Hematopoietic multipotent progenitor cell treated with erythropoietin and hydrocortisone succinate and interleukin-3 and kit ligand, for 8 days (in vitro differentiated cells): ENCODE data around the gene CEP83.

ENCODE experiments used
- DNase-seq: peaks from one replicate; pipeline ENCODE4 v3.0.0-alpha.2; 2015

CEP83 gene

DNA sequence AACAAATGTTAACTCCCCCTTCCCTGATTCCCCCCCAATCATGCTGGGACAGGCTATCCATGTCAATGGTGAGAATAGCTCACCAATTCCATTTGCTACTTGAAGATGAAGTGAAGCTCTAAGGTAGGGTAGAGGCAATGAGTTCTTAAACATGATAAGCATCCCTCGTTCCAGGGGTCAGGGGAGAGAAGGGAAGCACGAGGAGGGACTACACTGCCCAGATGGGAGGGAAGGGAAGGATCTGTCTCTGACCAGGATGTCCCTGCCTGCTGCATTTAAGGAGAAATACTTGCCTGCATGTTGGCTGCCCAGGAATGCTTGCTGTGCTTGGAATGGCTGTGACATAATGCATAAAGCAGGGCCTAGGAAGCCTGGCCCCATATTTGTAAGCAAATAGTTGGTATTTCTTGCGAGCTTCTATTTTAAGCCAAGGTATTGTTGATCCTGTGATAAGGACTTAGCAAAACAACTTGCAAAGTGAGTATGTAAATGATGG, 155.1 kb downstream of the CEP83 start:
- no peak for DNase-seq

DNA sequence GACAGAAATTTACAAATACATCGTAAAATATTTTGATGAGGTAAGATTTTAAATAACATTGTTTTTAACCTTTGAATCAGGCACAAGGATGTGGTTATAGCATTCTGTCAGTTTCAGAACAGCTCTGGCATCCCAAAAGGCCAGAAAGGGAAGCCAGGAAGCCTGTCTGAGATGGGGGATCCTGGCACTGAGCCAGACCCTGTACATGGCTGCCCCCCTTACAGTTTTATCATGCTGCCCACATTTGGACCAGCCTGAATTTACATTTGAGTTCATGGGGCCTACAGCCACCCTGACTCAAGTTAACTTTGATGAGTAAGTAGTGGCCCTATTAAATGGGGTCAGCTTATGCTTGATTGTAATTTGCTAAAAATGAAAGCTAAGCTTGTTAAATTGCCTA, 155.7 kb downstream of the CEP83 start:
- DNase-seq: no peak

DNA sequence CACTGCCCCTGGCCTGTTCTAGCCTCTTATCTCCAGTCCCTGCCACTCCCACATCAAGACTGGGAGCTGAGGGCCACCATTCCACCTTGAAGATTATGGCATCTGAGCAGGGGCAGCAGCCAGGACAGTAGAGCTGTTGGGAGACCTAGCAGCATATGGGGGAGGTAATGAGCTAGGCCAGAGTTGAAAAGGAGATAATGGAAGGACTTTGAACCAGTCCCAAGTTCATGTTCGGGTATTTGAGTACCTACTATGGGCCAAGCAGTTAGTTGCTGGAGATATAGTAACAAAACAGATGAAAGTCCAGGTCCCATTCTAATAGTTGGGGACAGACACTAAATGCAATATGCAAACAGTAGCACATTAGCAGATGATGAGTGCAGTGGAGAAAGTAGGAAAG, 159.8 kb downstream of the CEP83 start:
- DNase-seq: no peak

DNA sequence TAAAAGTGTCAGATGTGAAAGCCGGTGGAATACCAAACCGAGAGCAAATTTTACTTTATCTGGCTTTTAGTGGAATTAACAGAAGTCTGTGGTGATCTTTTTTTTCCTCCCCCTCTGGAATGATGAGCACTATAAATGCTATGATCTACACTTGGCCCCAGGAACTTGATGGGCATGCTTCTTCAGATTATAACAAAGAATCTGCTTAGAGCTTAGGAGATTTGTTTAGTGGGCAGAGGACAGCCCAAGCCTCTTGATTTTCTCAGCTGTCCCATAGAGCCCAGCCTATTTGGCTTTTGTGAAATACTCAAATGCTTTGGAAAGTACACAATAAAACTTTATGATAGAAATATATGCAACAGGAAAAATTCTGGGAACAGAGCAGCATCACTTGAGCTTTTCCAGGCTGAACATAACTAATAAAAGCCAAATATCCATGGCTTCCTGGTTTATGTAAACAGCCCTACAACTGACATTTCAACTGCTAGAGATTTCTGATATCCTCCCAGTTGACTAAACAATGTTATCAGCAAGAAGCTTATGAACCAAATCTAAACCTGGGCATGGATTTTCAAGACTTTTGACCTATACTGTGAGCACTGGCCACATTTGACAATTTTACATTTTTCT, 161.7 kb downstream of the CEP83 start:
- no peak for DNase-seq

DNA sequence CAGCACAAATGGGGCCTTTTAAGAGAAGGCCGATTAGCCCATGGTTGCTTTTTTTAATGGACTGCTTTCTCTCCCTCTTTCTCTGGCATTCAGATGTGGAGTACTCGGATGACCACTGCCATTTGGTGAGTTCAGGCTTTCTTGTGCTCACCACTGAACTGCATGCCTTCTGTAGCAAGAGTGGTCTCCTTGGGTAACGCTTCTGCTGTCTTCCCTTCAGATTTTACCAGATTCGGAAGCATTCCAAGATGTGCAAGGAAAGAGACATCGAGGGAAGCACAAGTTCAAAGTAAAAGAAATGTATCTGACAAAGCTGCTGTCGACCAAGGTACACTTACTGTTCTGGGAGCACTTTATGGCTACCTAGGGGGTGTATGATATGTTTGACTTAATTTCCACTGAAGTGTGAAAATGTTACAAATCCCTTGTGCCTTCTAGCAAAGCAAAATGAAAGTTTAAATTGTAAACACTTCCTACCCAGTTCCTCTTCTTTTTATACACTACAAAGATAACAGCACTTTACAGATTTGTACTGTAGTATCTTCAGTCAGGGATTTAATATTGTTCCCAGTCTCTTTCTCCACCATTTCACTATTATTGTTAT, 162.5 kb downstream of the CEP83 start:
- DNase-seq: no peak

DNA sequence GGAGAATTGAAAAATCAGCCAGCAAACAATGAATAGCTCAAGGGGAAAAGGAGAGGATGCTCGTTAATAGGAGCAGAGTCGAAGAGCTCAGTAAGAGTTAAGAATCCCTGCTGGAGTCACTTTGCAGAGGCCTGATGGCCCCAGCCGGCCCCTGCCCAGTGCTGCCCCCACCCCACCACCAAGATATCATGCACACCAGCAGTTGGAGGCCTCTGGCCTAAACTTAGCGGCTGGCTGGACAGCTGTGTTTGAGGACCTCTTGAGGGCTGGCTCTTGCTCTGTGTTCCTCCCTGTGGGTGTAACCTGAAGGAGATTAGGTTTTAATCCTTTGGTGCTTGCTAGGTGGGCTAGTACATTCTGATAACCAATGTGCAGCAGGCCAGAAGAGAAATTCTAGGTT, 169.3 kb downstream of the CEP83 start:
- DNase-seq: no peak

DNA sequence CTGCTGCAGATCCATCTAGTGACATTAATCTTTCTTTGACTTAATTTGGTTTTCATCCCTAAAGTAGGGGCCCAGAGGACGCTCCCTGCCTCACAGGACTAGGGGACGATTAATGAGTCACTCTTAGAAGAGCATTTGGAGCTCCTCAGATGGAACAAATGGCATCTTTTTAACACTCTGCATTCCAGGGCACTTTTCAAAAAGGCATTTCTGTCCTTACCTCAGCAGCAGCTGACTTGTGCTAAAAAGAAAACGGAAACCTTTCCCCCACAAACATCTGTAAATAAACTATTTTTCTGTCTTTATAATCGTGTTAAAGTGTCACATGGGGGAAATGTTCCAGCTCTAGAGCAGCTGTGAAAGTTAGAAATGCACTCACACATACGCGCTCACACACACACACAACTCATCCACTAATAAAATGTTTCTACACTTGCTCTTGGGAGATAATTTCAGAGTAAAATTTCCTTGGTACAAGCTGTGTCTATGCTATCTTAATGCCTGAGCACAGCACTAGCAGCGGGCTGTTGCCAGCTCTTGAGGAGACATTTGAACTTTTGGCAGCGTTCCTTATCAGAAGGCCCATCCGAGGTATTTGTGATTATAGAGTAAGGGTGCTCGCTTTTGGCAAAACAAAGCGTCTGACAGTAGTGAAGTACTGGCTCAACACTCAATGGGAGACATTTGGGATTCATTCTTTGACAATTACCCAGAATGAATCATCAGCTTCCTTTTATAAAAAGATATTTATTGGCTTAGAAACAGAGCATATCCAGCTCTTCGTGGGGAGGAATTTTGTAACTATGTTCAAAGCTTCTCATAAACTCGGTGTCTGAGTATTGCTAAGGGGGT, 170.0 kb downstream of the CEP83 start:
- DNase-seq: peak; percentile 82

DNA sequence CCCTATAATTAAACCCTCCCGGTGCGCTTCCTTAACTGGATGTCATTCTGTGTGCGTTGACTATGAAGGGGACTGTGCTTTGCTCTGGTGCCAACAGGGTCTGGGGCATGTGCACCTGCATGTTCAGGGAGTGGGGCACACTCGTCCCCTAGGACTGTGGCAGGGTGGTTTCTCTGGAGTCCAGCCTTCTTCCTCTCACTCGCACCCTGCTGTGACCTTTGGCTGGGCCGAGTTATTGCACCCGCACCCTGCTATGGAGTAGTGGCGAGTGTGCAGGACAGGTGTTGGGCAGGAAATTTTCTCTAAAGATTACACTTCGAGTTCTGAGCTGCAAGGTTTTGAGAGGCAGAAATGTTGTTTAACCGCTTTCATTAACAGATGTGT, 172.4 kb downstream of the CEP83 start:
- no peak for DNase-seq

DNA sequence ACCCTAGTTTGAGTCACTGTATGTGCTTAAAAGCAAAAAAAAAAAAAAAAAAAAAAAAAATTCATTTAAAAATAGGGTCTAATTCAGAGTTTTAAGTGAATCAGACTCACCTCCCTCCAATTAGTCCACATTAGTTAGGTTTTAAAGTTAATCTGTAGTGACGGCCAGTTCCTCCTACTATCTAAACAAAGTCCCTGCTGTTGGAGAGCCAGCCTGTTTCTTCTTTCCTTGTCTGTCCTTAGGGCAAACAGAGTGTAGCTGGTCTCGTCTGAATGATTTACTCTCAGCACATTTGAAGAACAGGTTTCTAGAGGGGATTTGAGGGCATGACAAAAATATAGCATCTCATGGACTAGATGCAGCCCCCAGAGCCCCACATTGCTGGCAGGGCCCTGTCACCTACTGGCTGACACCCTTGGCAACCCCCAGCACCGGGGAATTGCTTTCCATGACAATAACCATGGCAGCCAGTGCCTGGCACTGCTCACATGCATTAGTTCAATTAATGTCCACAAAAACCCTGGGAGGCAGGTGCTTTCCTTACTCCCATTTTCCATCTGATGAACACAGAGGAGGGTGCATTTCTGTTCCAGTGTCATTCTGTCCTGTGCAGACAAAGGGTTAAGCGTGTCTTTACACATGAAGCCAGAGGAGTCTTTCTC, 173.0 kb downstream of the CEP83 start:
- DNase-seq: no peak

DNA sequence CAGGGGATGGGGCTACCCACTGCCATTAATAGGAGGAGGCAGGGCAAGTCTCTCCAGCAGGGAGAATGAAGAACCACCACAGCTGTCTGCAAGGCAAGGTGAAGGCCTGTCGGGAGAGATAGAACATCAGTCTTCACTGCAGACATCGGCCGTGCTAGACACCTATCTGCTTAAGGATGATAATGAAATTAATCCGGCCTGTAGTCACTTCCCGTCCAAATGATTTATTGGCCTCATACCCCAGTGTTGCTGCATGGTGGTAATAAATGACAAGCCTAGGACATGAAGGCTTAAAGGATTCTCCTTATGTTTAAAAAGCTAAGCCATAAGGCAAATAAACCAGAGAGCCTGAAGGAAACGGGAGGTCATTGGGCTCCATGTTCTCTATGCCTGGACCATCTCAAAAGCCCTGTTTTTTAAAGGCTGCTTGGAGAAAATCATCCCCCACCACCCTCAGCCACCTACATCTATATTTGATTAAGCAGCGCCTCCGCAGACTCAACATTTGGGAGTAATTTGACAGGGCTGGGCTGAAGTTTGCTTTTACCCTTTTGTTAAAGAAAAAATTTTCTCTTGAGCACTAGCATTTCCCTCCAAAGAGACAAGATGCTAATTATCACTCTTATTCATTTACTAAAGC, 173.6 kb downstream of the CEP83 start:
- DNase-seq: no peak

DNA sequence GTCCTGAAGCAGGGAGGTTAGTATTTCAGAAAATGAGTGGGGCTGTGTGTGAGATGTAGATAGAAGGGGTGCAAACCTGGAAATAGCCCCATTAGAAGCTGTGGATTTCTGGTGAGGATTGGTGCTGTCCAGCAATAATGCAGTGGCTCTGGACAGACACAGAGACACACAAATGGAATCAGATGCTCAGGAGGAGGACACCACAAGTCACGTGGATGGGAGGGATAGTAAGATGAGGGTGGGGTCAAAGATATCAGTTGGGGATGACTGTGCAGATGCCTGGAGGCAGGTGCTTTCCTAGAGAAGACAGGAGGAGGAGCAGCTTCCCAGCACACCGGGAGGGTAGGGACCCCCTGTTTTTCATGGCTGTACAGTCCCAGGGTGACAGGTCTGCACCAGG, 174.8 kb downstream of the CEP83 start:
- DNase-seq: peak; percentile 9

DNA sequence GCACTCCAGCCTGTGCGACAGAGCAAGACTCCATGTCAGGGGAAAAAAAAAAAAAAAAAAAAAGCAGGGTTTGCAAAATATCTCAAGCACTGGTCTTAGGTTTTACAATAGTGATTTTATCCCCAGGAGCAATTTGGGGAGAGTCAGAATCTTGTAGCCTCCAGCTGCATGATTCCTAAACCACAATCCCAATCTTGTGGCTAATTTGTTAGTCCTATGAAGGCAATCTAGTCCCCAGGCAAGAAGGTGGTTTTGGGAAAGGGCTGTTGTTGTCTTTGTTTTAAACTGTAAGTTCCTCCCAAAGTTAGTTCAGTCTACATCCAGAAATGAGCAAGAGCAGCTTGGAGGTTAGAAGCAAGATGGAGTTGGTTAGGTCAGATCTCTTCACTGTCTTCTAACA, 175.6 kb downstream of the CEP83 start:
- DNase-seq: no peak

DNA sequence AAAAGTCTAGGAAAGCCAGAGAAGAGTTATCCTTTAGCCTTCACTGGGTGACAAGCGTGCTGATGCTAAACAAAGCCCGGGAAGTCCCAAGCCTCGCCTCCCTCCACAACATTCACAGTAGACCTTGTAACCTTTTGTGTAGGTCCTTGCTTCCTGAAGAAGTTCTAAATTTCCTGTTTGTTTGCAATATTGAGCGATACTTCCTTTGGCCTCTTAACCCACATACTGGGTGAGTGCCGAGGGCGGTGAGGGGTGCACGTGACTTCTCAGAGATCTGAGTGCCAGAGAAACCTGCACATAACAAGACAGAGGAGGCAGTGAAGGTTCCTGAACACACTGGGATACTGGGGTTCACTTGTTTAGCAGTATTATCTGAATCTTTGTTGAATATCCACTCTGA, 177.0 kb downstream of the CEP83 start:
- DNase-seq: no peak

DNA sequence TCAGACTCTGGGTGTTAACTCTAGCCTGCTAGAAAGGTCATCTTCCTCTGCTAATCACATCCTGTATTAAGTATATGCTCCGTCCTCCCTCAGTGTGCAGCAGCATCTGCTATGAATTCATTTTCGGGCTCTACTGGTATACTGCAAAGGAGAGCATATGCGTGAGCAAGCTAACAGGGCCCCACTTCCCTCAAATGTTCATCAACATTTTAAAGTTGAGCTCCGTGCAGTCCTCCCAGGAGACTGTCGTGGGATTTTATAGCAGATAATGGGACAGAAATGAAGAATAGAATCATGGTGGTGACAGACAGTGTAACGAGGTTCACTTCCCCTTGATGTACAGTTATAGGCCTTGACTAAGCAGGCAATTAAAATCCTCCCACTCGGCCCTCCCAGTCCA, 179.6 kb downstream of the CEP83 start:
- DNase-seq: no peak

DNA sequence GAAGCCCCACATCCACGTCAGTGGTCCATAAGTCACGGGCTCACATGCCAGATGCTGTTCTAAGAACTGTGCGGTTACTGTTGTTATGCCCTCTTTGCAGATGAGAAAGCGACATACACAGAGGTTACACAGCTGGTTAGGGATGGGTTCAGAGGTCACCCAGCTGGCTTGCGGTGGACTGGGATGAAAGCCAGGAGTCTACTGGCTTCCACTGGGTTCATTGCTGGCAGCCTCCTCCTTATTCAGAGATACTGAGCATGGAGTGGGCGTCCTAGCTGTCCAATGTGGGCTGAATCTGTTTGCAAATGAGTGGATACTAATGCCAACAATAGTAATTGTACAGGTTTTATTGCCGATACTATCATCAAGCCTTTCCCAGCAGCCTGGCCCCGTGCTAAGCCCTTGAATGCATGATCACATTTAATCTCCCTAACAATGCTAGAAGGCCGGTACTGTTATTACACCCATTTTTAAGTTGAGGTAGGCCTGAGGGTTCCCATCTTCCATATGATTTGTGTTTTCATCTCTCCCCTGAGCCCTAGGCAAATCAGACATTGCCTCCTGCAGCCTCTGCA, 182.2 kb downstream of the CEP83 start:
- DNase-seq: no peak

DNA sequence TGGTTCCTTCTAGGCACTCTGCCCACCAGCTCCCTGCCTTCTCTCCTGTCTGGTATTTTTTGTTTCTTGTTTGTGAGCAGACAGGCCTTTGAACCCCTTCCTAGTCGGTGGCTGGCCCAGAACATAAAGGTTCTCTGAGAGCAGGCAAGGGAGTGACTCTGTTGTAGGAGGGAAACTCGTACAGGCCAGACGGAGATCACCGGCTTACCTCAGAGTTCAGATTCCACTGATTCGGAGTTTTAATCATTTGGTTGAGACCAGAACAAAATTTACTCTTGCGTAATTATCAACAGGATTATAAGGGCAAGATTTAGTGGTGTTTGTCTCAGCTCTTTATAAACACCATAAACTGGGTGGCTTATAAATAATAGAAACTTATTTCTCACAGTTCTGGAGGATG, 182.9 kb downstream of the CEP83 start:
- no peak for DNase-seq

DNA sequence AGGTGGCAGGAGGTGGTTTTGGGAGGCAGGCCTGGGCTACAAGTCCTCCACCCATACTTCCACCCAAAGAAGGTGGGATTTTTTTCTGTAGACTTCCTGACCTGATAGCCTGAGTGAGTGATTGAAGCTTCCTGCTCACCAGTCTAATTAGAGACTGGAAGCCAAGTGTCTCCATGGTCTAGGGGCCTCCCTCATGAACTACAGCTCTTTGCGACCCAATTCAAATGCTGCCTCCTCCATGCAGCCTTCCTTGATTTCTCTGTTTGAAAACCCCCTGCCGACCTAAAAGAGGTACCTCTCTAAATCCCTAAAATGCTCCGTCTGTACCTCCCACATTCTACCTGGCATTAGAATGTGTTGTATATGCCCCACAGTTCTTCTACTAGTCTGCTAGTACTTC, 186.4 kb downstream of the CEP83 start:
- no peak for DNase-seq

DNA sequence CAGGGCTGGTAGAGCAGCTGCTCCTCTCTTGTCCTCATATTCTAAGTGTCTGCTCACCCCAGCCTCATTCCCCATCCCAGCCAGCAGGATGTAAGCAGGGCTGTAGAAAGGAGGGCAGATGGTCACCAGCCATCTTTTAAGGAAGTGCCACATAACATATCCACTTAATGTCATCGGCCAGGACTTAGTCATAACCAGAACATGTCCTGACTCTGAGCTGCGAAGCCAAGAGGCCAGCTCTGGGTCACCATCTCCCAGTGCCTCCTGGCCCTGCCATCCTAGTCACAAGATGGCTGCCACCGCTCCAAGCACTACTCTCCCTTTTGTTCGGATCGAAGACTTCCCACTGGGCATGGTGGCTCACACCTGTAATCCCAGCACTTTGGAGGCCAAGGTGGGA, 187.4 kb downstream of the CEP83 start:
- DNase-seq: no peak

DNA sequence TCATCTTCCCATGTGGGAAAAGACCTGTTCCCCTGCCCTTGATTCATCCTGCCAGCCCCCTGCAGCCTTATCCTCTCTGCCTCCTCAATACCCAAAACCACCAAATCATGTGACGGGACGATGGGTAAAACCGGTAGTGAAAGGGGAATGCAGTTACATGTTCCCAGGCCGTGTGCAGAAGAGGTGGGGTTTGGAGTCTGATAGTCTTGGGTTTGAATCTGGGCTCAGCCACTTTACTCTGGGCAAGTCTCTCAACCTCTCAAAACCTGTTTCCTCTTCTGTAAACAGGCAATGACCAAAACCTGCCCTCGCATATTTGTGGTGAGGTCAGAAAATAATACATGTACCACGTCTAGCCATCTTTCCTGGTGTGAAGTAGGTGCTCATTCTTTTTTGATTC, 188.3 kb downstream of the CEP83 start:
- DNase-seq: no peak

DNA sequence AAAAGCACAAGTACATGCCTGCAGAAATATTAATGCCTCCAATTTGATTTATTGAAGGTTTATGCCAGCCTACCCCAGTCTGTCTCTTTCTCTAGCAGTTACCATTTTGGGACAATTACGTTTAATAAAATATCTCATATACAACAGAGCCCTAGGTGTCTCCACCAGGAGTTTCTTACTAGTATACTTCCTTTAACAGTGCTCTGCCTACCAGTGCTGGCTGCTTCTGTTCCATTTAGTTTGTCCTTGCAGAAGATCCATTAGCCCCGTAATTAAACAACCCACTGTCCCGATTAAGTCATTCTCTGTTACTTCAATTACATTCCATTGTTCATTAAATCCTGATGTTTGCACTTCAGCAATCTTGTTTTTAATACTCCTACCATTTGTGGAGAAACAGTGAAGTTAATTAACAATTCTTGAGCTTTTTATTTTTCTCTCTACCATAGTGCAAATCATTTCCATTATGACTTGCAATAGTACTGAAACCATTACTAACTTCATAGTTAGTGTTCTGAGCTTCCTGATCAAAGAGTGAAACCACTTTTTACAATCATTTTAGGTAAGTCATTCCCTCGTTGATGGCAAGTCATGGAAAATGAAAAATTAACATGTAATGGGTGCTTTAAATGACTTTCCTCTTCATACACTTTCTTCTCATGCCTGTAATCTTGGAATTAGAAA, 190.2 kb downstream of the CEP83 start:
- no peak for DNase-seq

DNA sequence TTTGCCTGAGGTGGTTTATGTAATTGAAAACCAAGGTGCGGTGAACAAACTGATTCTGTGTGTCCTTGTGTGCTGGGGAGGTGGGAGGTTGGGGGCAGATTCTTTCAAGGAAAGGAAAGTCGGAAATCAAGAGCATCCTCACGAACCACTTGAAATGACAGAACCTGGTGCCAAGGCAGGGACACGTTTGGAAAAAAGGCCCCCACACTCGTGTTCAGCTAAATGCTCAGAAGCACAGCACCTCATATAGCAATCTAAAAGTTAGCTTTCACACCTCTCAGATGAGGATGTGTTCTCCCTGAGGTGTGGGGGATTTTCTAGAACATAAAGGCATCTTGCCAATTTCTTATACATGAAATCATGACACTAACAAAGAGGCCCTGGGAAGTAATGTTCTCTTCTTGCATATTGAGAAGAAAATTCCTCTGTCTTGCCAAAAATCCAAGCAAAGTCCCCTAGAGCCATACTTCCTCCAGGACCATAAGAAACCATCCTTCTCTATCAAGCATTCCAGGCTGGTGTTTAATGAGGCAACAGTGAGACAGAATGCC, 191.7 kb downstream of the CEP83 start:
- DNase-seq: no peak

DNA sequence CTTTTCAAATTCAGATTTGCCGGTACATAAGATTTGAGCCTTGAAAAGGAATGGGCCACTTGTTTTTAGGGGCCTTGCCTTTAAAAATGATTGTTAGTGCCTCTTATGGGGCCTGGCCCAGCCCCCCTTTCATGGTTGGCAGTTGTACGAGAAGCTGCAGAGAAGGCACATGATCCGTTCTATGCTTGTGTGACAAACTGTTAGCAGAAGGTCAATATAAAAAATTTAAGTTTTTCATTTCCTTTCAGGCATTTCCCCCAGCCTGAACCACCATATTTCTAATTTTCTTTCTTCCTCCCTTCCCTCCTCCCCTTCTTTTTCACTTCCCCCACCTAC, 192.2 kb downstream of the CEP83 start:
- no peak for DNase-seq
